SH-SY5Y (cell line): Measurements from ENCODE around the gene BHLHE40.

Experiments used
- GATA2 ChIP-seq: IDR thresholded peaks from 2 replicates; pipeline ENCODE4 v1.6.1; 2011; ENCODE audit warnings: mild to moderate bottlenecking, low read depth, low read length
- GATA3 ChIP-seq: IDR thresholded peaks from 2 replicates; pipeline ENCODE4 v1.6.1; 2011; ENCODE audit warnings: low read depth, mild to moderate bottlenecking, low read length, moderate library complexity

GRCh38 chr3:5026046-5026362 lies 46.8 kb downstream of the BHLHE40 start:
- TF ChIP-seq GATA2 (no peak), GATA3 (no peak)
